Left ventricle myocardium inferior (tissue), 1 donor: Measurements from ENCODE around the gene TMEM270. TPM values are rescaled to one million over a fixed set of nuclear protein-coding genes. Genes with fewer than 3 reads are reported as not detected.
"Not testable (repeated sequence)": the region's sequence is repeated elsewhere in the genome, so short reads cannot be mapped to it uniquely, and the experiment has no call there.

Experiments
- DNase-seq: peaks from one replicate; pipeline ENCODE4 v3.0.0-alpha.2; 2020
- H3K27ac ChIP-seq: fragments of 200-600 bp; replicated peaks from 2 replicates; pipeline ENCODE4 v1.8.0; 2021
- H3K27me3 ChIP-seq: fragments of 200-600 bp; 2 replicates; pipeline ENCODE4 v1.8.0; 2021; ENCODE audit warnings: low read depth
- H3K36me3 ChIP-seq: fragments of 200-600 bp; 2 replicates; pipeline ENCODE4 v1.8.0; 2021
- H3K4me1 ChIP-seq: fragments of 200-600 bp; 2 replicates; pipeline ENCODE4 v1.8.0; 2021
- H3K4me3 ChIP-seq: fragments of 200-600 bp; 2 replicates; pipeline ENCODE4 v1.8.0; 2021; ENCODE audit warnings: mild to moderate bottlenecking, moderate library complexity
- H3K9me3 ChIP-seq: fragments of 200-600 bp; replicated peaks from 2 replicates; pipeline ENCODE4 v1.8.0; 2021
- intact Hi-C: fragments of 100-400 bp; cut with micrococcal nuclease; formaldehyde crosslinking; loops from one replicate; pipeline ENCODE4 v1.11.0; 2022
- total RNA-seq: library from RNA; stranded (reverse); fragmentation: NEBNext Ultra II Directional; extraction: Animal tissue kit (Norgen Biotek cat#: 25700); gene quantifications from one replicate; pipeline ENCODE4 v1.2.1, GENCODE V29; 2021
- TF ChIP-seq, protein P1 (sequence below): fragments of 200-600 bp; IDR thresholded peaks from 2 replicates; pipeline ENCODE4 v1.8.0; 2021; ENCODE audit warnings: antibody characterized with exemption, mild to moderate bottlenecking, borderline replicate concordance
- donor health status: DM: no; HTN: yes; CAD: no; lungs with severe emphysema.

The TMEM270 gene
- total RNA-seq, 1 donor from 2014 or later = not detected

DNA sequence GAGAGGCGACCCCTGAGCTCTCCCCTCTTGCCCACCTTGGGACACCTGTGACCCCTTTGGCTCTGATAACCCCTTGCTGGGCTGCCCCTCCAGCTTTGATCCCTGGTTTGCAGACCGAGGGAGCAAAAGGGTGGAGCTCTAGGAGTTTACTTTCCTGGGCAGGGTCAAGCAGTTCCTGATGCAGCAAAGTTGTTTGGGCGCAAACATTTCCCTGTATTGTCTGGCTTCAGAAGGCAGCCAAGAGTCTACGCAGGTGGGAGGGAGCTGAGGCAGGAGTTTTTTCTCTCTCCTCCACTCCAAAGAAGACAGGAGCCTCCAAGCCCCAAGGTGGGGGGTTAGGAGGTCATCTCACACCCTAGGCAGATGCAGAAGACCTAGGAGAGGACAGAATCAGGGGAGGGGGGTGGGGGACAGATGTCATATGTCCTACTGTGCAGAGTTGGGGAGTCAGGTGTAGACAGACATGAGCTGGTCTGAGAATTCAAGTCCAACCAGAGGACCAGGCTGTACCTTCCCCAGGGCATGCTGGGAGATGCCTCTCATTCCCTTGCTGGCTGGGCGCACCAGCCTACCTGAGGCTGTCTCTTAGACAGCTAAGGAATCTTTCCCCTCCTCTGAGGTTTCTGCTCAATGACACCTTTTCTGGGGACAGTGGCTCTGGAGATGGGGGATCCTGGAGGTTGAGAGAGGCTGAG, 20.5 kb downstream of the TMEM270 start:
- H3K4me3 ChIP-seq = peak overlapping the region; percentile 23
- H3K27ac ChIP-seq = peak overlapping the region; percentile 92
- peaks cover 45% of the 10 kb centered on the region for H3K4me1 ChIP-seq
- H3K36me3 ChIP-seq = no peaks in the 10 kb centered on the region
- TF ChIP-seq, protein P1, sequence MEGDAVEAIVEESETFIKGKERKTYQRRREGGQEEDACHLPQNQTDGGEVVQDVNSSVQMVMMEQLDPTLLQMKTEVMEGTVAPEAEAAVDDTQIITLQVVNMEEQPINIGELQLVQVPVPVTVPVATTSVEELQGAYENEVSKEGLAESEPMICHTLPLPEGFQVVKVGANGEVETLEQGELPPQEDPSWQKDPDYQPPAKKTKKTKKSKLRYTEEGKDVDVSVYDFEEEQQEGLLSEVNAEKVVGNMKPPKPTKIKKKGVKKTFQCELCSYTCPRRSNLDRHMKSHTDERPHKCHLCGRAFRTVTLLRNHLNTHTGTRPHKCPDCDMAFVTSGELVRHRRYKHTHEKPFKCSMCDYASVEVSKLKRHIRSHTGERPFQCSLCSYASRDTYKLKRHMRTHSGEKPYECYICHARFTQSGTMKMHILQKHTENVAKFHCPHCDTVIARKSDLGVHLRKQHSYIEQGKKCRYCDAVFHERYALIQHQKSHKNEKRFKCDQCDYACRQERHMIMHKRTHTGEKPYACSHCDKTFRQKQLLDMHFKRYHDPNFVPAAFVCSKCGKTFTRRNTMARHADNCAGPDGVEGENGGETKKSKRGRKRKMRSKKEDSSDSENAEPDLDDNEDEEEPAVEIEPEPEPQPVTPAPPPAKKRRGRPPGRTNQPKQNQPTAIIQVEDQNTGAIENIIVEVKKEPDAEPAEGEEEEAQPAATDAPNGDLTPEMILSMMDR = no peak
- no peak for DNase-seq
- no peaks in the 10 kb centered on the region for H3K9me3 ChIP-seq
- H3K27me3 ChIP-seq = peaks cover 65% of the 10 kb centered on the region
- intact Hi-C loops = loop anchor here (5.0 kb wide), 1 partner anchor 146 kb away; the partner anchor contains the start of gene ELN

DNA sequence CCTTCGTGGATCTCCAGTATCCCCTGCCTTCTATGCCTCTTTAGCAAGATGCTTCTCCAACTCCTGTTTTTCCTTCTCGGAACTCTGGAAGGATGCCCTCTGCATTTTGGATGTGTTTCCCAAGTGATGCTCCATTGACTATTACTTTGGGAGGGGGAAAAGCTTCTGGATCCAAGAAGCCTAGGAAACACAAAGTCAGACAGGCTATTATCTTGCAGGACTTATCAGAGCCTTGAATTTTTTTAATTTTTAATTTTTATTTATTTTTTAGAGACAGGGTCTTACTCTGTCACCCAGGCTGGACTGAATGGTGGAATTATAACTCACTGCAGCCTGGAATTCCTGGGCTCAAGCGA, 21.1 kb downstream of the TMEM270 start:
- Histone ChIP-seq H3K27me3 (peaks cover 65% of the 10 kb centered on the region), H3K4me1 (peaks cover 50% of the 10 kb centered on the region), H3K9me3 (no peaks in the 10 kb centered on the region), H3K4me3 (no peak overlapping the region), H3K27ac (peak overlapping the region; percentile 92), H3K36me3 (no peaks in the 10 kb centered on the region)
- no peak for DNase-seq
- intact Hi-C loops = loop anchor here (5.0 kb wide), 1 partner anchor 145 kb away; the partner anchor contains the start of gene ELN
- TF ChIP-seq, protein P1 = no peak

DNA sequence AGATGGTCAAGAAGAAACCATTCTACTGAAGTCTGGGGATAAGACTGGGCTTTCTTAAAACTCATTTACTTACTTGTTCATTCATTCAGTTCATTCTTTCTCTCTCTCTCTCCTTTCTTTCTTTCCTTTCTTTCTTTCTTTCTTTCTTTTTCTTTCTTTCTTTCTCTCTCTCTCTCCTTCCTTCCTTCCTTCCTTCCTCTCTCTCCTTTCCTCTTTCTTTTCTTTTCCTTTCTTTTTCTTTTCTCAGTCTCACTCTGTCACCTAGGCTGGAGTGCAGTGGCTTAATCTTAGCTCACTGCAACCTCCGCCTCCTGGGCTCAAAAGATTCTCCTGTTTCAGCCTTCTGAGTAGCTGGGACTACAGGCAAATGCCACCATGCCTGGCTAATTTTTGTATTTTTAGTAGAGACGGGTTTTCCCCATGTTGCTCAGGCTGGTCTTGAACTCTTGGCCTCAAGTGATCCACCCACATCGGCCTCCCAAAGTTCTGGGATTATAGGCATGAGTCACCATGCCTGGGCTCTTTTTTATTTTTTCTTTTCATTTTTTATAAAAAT, 24.0 kb downstream of the TMEM270 start:
- H3K4me1 ChIP-seq = peaks cover 46% of the 10 kb centered on the region
- H3K4me3 ChIP-seq, DNase-seq, H3K36me3 ChIP-seq, H3K9me3 ChIP-seq: not testable (repeated sequence)
- peak overlapping the region; percentile 80 for H3K27ac ChIP-seq
- intact Hi-C loops = loop anchor here (5.0 kb wide), 1 partner anchor 142 kb away; the partner anchor contains the start of gene ELN
- peaks cover 64% of the 10 kb centered on the region for H3K27me3 ChIP-seq

DNA sequence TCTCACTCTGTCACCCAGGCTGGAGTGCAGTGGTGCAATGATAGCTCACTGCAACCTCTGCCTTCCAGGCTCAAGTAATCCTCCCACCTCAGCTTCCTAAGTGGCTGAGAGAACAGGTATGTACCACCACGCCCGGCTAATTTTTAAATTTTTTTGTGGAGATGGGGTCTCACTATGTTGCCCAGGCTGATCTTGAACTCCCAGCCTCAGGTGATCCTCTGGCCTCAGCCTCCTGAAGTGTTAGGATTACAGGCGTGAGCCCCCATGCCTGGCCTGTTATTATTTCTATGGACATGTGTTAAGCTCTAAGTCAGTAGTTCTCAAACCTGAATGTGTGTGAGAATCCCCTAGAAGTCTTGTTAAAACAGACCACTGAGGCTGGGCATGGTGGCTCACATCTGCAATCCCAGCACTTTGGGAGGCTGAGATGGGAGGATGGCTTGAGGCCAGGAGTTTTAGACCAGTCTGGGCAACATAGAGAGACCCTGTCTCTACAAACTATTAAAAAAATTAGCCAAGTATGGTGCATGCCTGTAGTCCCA, 24.5 kb downstream of the TMEM270 start:
- Histone ChIP-seq H3K4me1 (peaks cover 40% of the 10 kb centered on the region), H3K4me3 (no peak overlapping the region), H3K27ac (peak overlapping the region; percentile 80), H3K9me3 (no peaks in the 10 kb centered on the region), H3K36me3 (no peaks in the 10 kb centered on the region), H3K27me3 (peaks cover 59% of the 10 kb centered on the region)
- TF ChIP-seq, protein P1 = no peak
- intact Hi-C loops = no loop called here
- DNase-seq = no peak

DNA sequence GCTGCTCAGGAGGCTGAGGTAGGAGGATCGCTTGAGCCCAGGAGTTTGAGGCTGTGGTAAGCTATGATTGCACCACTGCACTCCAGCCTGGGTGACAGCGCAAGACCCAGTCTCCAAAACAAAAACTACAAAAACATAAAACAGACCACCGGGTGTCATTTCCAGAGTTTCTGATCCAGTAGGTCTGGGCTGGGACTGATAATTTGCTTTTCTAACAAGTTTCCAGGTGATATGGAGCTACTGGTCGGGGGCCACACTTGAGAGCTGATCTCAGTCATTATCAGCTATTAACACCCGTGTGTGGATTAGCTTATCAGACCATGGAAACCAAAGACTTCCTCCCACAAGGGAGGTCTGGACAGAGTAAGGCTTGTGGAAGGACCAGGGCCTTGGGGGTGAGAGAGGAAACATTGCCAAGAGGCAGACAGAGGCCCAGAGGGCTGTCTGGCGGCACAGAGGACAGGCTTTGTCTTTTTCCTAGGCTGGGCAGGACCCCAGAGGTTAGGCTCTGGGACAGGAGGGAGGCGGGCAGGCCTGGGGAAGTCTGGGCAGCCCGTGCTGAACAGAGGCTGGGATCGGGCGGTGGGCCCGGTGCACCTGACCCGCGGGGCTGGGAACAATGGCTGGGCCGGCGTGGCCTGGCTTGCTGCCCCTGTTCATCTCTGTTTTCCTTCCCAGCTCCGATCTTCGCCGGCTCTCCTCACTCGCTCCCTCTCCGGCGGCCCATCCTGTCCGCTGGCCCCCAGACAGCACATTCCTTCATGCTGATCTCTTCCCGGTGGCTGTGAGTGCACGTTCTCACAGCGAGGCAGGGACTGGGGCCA, 25.2 kb downstream of the TMEM270 start:
- Histone ChIP-seq H3K4me3 (peak overlapping the region; percentile 34), H3K27me3 (peaks cover 52% of the 10 kb centered on the region), H3K36me3 (no peaks in the 10 kb centered on the region), H3K9me3 (no peaks in the 10 kb centered on the region), H3K4me1 (peaks cover 33% of the 10 kb centered on the region), H3K27ac (peak overlapping the region; percentile 80)
- intact Hi-C loops = no loop called here
- peak; percentile 73 for DNase-seq
- TF ChIP-seq, protein P1 = no peak
